B cell (primary cell): Measurements from ENCODE around the gene TBC1D25. TPM values are rescaled to one million over a fixed set of nuclear protein-coding genes. Genes with fewer than 3 reads are reported as not detected.

ENCODE experiments used
- ATAC-seq: fragments of 200-7000 bp; cut with Tn5 transposase; one replicate; pipeline ENCODE4 v1.10.0; 2021; ENCODE audit warnings: low read depth, mild to moderate bottlenecking, moderate number of reproducible peaks, moderate library complexity
- CTCF ChIA-PET: fragments of 350-600 bp; sonication (Branson Sonifier 250); formaldehyde crosslinking; loops from one replicate; lab custom pipeline; 2021; ENCODE audit warnings: antibody characterized with exemption, inconsistent platforms; lab: Charles Lee
- POLR2A ChIA-PET: fragments of 350-600 bp; sonication (Branson Sonifier 250); formaldehyde crosslinking; loops from one replicate; lab custom pipeline; 2021; ENCODE audit warnings: antibody characterized with exemption; lab: Charles Lee
- DNase-seq: peaks from one replicate; pipeline ENCODE4 v3.0.0; 2013
- H2AFZ ChIP-seq: 2 replicates; pipeline ENCODE4 v1.6.1; 2012; ENCODE audit warnings: mild to moderate bottlenecking, low read depth, low read length; ENCODE audit not compliant: insufficient read depth, poor library complexity, severe bottlenecking
- H3K27ac ChIP-seq, 2 donors: 1 replicate in 1 of 2; 2 replicates in 1 of 2; pipeline ENCODE4 v1.5.1; 2012 to 2013; ENCODE audit warnings: low read length in 2 of 2, mild to moderate bottlenecking in 2 of 2, moderate library complexity in 1 of 2
- H3K27me3 ChIP-seq, 4 experiments: fragments of 200-600 bp in 1 of 4; sonication (generic) in 1 of 4; replicated peaks in 1 of 4; 1 replicate in 2 of 4; 2 replicates in 2 of 4; pipeline versions ENCODE4 v1.6.1 to v1.7.0; 2013 to 2016; ENCODE audit warnings: low read length in 3 of 4, mild to moderate bottlenecking in 2 of 4, mixed read lengths in 1 of 4, moderate library complexity in 1 of 4; ENCODE audit not compliant: insufficient read depth in 4 of 4, control insufficient read depth in 3 of 4; ENCODE audit errors: control extremely low read depth in 1 of 4
- H3K36me3 ChIP-seq, 2 experiments: replicated peaks in 1 of 2; 1 replicate in 1 of 2; 2 replicates in 1 of 2; pipeline versions ENCODE4 v1.6.1 to v1.7.1; 2013; ENCODE audit warnings: low read length in 1 of 2; ENCODE audit not compliant: insufficient read depth in 2 of 2, control insufficient read depth in 1 of 2; ENCODE audit errors: control extremely low read depth in 1 of 2, extremely low read depth in 1 of 2
- H3K4me1 ChIP-seq, 2 donors: fragments of 200-600 bp in 1 of 2; sonication (generic) in 1 of 2; 1 replicate in 1 of 2; 2 replicates in 1 of 2; pipeline versions ENCODE4 v1.5.1 to v1.6.1; 2013 to 2017; ENCODE audit warnings: low read length in 2 of 2; ENCODE audit not compliant: control insufficient read depth in 2 of 2, insufficient read depth in 2 of 2
- H3K4me2 ChIP-seq: replicated peaks from 2 replicates; pipeline ENCODE3; 2012; ENCODE audit warnings: mild to moderate bottlenecking, low read depth, low read length; ENCODE audit not compliant: poor library complexity, severe bottlenecking
- H3K4me3 ChIP-seq, 5 experiments: fragments of 200-600 bp in 1 of 5; sonication (generic) in 1 of 5; 1 replicate in 3 of 5; 2 replicates in 2 of 5; pipeline versions ENCODE4 v1.5.1 to v1.7.0; 2011 to 2016; ENCODE audit warnings: low read length in 4 of 5, mild to moderate bottlenecking in 4 of 5, low read depth in 2 of 5, control low read depth in 1 of 5, moderate library complexity in 1 of 5; ENCODE audit not compliant: insufficient read depth in 1 of 5; ENCODE audit errors: control extremely low read depth in 1 of 5, extremely low read depth in 1 of 5
- H3K79me2 ChIP-seq: fragments of 200-600 bp; sonication (generic); one replicate; pipeline ENCODE4 v1.6.0; 2016; ENCODE audit warnings: low read length; ENCODE audit not compliant: control insufficient read depth, insufficient read depth
- H3K9ac ChIP-seq: fragments of 200-600 bp; sonication (generic); 2 replicates; pipeline ENCODE4 v1.6.1; 2017; ENCODE audit warnings: mild to moderate bottlenecking, low read length, moderate library complexity
- H3K9me3 ChIP-seq, 3 donors: one replicate each; pipeline versions ENCODE4 v1.6.1 to v1.7.1; 2013; ENCODE audit warnings: low read length in 2 of 3; ENCODE audit not compliant: control insufficient read depth in 2 of 3, insufficient read depth in 1 of 3; ENCODE audit errors: control extremely low read depth in 1 of 3
- H4K20me1 ChIP-seq: 2 replicates; pipeline ENCODE4 v1.6.0; 2012; ENCODE audit warnings: mild to moderate bottlenecking, low read length; ENCODE audit not compliant: insufficient read depth, control insufficient read depth, poor library complexity, severe bottlenecking
- H3K27ac Mint-ChIP-seq: one replicate; pipeline ENCODE4 v1.8.0; 2021; ENCODE audit warnings: mixed read lengths
- H3K27me3 Mint-ChIP-seq: one replicate; pipeline ENCODE4 v1.8.0; 2021; ENCODE audit warnings: mixed read lengths
- H3K4me1 Mint-ChIP-seq: one replicate; pipeline ENCODE4 v1.8.0; 2021; ENCODE audit warnings: mixed read lengths
- H3K4me3 Mint-ChIP-seq: one replicate; pipeline ENCODE4 v1.8.0; 2021; ENCODE audit warnings: mixed read lengths
- H3K9me3 Mint-ChIP-seq: one replicate; pipeline ENCODE4 v1.8.0; 2022; ENCODE audit warnings: mixed read lengths; ENCODE audit not compliant: insufficient read depth
- CTCF ChIP-seq: fragments of 200-600 bp; IDR thresholded peaks from one replicate; pipeline ENCODE4 v1.8.0; 2022; ENCODE audit warnings: antibody characterized with exemption, mild to moderate bottlenecking
- EZH2 ChIP-seq: IDR thresholded peaks from 2 replicates; pipeline ENCODE4 v1.6.1; 2012; ENCODE audit warnings: borderline replicate concordance, low read depth, mild to moderate bottlenecking, moderate library complexity, low read length; ENCODE audit not compliant: insufficient read depth, poor library complexity, severe bottlenecking
- WGBS: methylation state at CpG from one replicate; pipeline ENCODE4 v1.1.5; 2013; ENCODE audit warnings: missing lambda C conversion rate; ENCODE audit not compliant: insufficient coverage; 5-methylcytosine and 5-hydroxymethylcytosine counted together
- intact Hi-C: fragments of 100-400 bp; cut with micrococcal nuclease; formaldehyde crosslinking; loops from one replicate; pipeline ENCODE4 v1.10.0; 2022
- polyA plus RNA-seq: library from polyadenylated mRNA; depleted of rRNA; stranded (reverse); fragments of >200 nt; gene quantifications from 2 replicates; pipeline ENCODE4 v1.2.3, GENCODE V29; 2012
- total RNA-seq, 2 donors: library from RNA; stranded (reverse); fragments of 120-200 nt in 1 of 2; gene quantifications; 1 replicate in 1 of 2; 2 replicates in 1 of 2; pipeline versions ENCODE4 v1.2.3 to v1.2.4, GENCODE V29; 2013 to 2022

TBC1D25 gene
- total and polyA plus RNA-seq, 2 donors (not counting 1 experiment from before 2014, with no cell fraction given) = 24.6 to 31.5 TPM

GRCh38 chrX:48598614-48599013 is 59.1 kb downstream of the TBC1D25 start:
- peaks cover 0 to 12% of the 10 kb centered on the region in 2 donors for H3K4me1 ChIP-seq
- no peaks in the 10 kb centered on the region for H3K9me3 ChIP-seq
- peaks cover 0 to 18% of the 10 kb centered on the region in 2 experiments for H3K36me3 ChIP-seq
- no peak overlapping the region for H3K4me3 ChIP-seq
- ChIA-PET CTCF (no interaction called here), POLR2A (interaction anchor here (0.6 to 1.3 kb wide), 4 partner anchors 24 to 481 kb away, joined by 3 to 6 read pairs (median 6); partner anchors contain the start of genes RBM3, TBC1D25 and WDR45)
- H4K20me1 ChIP-seq = no peaks in the 10 kb centered on the region
- Mint-ChIP-seq H3K27ac (no peak overlapping the region), H3K4me3 (peak overlapping the region; percentile 98), H3K9me3 (no peaks in the 10 kb centered on the region), H3K27me3 (no peaks in the 10 kb centered on the region), H3K4me1 (peaks cover 8% of the 10 kb centered on the region)
- no peaks in the 10 kb centered on the region for H3K79me2 ChIP-seq
- no peak for DNase-seq
- TF ChIP-seq CTCF (no peak), EZH2 (no peak)
- H2AFZ ChIP-seq = peak overlapping the region; percentile 17
- no peak for ATAC-seq
- WGBS = 98% methylated on average over 23 of the region's 25 CpGs
- no peak overlapping the region for H3K27ac ChIP-seq
- intact Hi-C loops = loop anchor here (1.0 to 5.0 kb wide), 5 partner anchors 99 to 761 kb away; partner anchors contain the start of genes HDAC6, SUV39H1 and ZNF81
- H3K9ac ChIP-seq = peak overlapping the region; percentile 86
- H3K27me3 ChIP-seq = no peaks in the 10 kb centered on the region
- H3K4me2 ChIP-seq = peak overlapping the region; percentile 78

GRCh38 chrX:48599341-48599740 is 59.8 kb downstream of the TBC1D25 start:
- DNase-seq (no peak), ATAC-seq (no peak)
- Histone ChIP-seq H2AFZ (no peak overlapping the region), H3K4me1 (peaks cover 0 to 12% of the 10 kb centered on the region in 2 donors), H3K27me3 (no peaks in the 10 kb centered on the region), H3K79me2 (no peaks in the 10 kb centered on the region), H3K9ac (no peak overlapping the region), H3K27ac (no peak overlapping the region), H3K4me2 (no peak overlapping the region), H4K20me1 (no peaks in the 10 kb centered on the region), H3K36me3 (peaks cover 0 to 18% of the 10 kb centered on the region in 2 experiments), H3K4me3 (no peak overlapping the region), H3K9me3 (no peaks in the 10 kb centered on the region)
- Mint-ChIP-seq H3K4me1 (peaks cover 8% of the 10 kb centered on the region), H3K9me3 (no peaks in the 10 kb centered on the region), H3K4me3 (no peak overlapping the region), H3K27me3 (no peaks in the 10 kb centered on the region), H3K27ac (no peak overlapping the region)
- TF ChIP-seq CTCF (no peak), EZH2 (no peak)
- intact Hi-C loops = loop anchor here (5.0 kb wide), 3 partner anchors 98 to 762 kb away; partner anchors contain the start of genes SUV39H1 and ZNF81
- ChIA-PET CTCF (no interaction called here), POLR2A (no interaction called here)
- 99% methylated on average over 13 of the region's 20 CpGs for WGBS
